Left ventricle myocardium inferior (tissue), 1 donor: Measurements from ENCODE around the gene LAMP5. TPM values are rescaled to one million over a fixed set of nuclear protein-coding genes. Genes with fewer than 3 reads are reported as not detected.

Experiments used
- DNase-seq: peaks from one replicate; pipeline ENCODE4 v3.0.0-alpha.2; 2020
- H3K27ac ChIP-seq: fragments of 200-600 bp; replicated peaks from 2 replicates; pipeline ENCODE4 v1.8.0; 2021
- H3K27me3 ChIP-seq: fragments of 200-600 bp; 2 replicates; pipeline ENCODE4 v1.8.0; 2021; ENCODE audit warnings: low read depth
- H3K36me3 ChIP-seq: fragments of 200-600 bp; 2 replicates; pipeline ENCODE4 v1.8.0; 2021
- H3K4me1 ChIP-seq: fragments of 200-600 bp; 2 replicates; pipeline ENCODE4 v1.8.0; 2021
- H3K4me3 ChIP-seq: fragments of 200-600 bp; 2 replicates; pipeline ENCODE4 v1.8.0; 2021; ENCODE audit warnings: mild to moderate bottlenecking, moderate library complexity
- H3K9me3 ChIP-seq: fragments of 200-600 bp; replicated peaks from 2 replicates; pipeline ENCODE4 v1.8.0; 2021
- CTCF ChIP-seq: fragments of 200-600 bp; IDR thresholded peaks from 2 replicates; pipeline ENCODE4 v1.8.0; 2021; ENCODE audit warnings: antibody characterized with exemption, mild to moderate bottlenecking, borderline replicate concordance
- intact Hi-C: fragments of 100-400 bp; cut with micrococcal nuclease; formaldehyde crosslinking; loops from one replicate; pipeline ENCODE4 v1.11.0; 2022
- total RNA-seq: library from RNA; stranded (reverse); fragmentation: NEBNext Ultra II Directional; extraction: Animal tissue kit (Norgen Biotek cat#: 25700); gene quantifications from one replicate; pipeline ENCODE4 v1.2.1, GENCODE V29; 2021
- donor health status: DM: no; HTN: yes; CAD: no; lungs with severe emphysema.

Gene LAMP5
- total RNA-seq, 1 donor from 2014 or later: not detected

GRCh38 chr20:9485614-9486340, 28.6 kb upstream of the LAMP5 start:
- Histone ChIP-seq H3K27ac (no peak overlapping the region), H3K4me3 (no peak overlapping the region), H3K9me3 (no peaks in the 10 kb centered on the region), H3K27me3 (no peaks in the 10 kb centered on the region), H3K4me1 (no peaks in the 10 kb centered on the region), H3K36me3 (no peaks in the 10 kb centered on the region)
- intact Hi-C loops: no loop called here
- TF ChIP-seq CTCF: no peak
- DNase-seq: no peak

DNA sequence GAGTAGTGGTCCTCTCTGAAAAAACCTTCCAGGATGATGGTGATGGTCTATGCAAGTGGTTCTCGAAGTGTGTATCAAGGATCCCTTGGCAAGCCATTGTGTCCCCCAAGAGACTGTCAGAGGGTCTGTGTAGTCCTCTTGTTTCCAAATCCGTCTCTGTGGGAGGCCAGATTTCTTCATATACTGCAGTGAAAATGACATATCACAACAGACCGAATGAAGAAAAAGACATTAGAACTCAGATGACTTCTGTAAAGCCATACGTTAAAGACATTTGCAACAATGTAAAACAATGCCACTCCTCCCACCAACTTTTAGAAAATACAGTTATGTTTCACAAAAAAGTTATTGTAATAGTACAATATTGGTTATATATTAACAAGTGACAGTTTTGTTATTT, 27.2 kb upstream of the LAMP5 start:
- TF ChIP-seq CTCF: no peak
- Histone ChIP-seq H3K4me1 (no peaks in the 10 kb centered on the region), H3K36me3 (no peaks in the 10 kb centered on the region), H3K27me3 (no peaks in the 10 kb centered on the region), H3K27ac (no peak overlapping the region), H3K4me3 (no peak overlapping the region), H3K9me3 (no peaks in the 10 kb centered on the region)
- no peak for DNase-seq
- intact Hi-C loops: no loop called here

DNA sequence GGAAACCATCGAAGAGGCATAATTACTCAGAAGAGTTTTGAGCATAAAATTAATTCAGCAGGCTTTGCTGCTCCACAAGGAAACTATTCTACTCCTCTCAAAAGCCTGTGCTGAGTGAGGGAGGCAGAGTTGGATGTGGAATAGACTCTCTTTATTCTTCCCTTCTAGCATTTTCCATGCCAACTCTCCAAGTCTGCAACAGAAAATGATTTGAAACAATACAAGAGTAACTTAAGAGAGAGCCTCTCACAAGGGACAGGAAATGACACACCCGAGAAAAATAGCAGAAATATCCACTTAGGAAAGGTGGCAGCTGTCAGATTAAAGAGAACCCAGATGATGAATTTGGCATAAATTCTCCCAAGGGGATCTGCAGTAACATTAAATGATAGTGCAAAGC, 26.3 kb upstream of the LAMP5 start:
- Histone ChIP-seq H3K4me1 (no peaks in the 10 kb centered on the region), H3K9me3 (no peaks in the 10 kb centered on the region), H3K27me3 (no peaks in the 10 kb centered on the region), H3K4me3 (no peak overlapping the region), H3K27ac (no peak overlapping the region), H3K36me3 (no peaks in the 10 kb centered on the region)
- no peak for TF ChIP-seq CTCF
- no peak for DNase-seq
- intact Hi-C loops: no loop called here

GRCh38 chr20:9490161-9490560, 24.2 kb upstream of the LAMP5 start:
- Histone ChIP-seq H3K4me3 (no peak overlapping the region), H3K9me3 (no peaks in the 10 kb centered on the region), H3K27me3 (no peaks in the 10 kb centered on the region), H3K36me3 (no peaks in the 10 kb centered on the region), H3K4me1 (no peaks in the 10 kb centered on the region), H3K27ac (no peak overlapping the region)
- intact Hi-C loops: no loop called here
- no peak for DNase-seq
- no peak for TF ChIP-seq CTCF

DNA sequence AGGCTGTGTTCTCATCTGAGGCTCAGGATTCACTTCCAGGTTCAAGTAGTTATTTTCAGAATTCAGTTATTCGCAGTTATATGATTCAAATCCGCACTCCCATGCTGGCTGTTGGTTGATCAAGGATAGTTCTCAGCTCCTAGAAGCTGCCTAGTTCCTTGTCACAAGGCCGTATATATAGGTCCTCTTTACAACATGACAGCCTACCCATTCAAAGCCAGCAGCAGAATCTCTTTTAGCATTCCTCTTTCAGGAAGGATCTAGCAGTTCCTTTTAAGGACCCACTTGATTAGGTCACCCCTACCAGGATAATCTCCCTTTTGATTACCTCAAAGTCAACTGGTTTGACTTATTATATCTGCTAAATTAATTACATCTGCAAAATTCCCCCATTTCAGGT, 23.8 kb upstream of the LAMP5 start:
- H3K4me1 ChIP-seq: no peaks in the 10 kb centered on the region
- no peak for DNase-seq
- H3K9me3 ChIP-seq: no peaks in the 10 kb centered on the region
- TF ChIP-seq CTCF: no peak
- intact Hi-C loops: no loop called here
- no peaks in the 10 kb centered on the region for H3K36me3 ChIP-seq
- H3K27me3 ChIP-seq: no peaks in the 10 kb centered on the region
- H3K4me3 ChIP-seq: no peak overlapping the region
- H3K27ac ChIP-seq: no peak overlapping the region
